Testis (tissue), 2 donors: ENCODE measurements around the gene MAP2K4.

ENCODE experiments used
- CTCF ChIP-seq, 3 experiments: fragments of 450-650 bp in 2 of 3; fragments of 200-600 bp in 1 of 3; sonication (generic) in 1 of 3; IDR thresholded peaks; one replicate each; pipeline ENCODE4 v1.5.1; 2016 to 2019; ENCODE audit warnings: antibody characterized with exemption in 3 of 3, mild to moderate bottlenecking in 2 of 3, moderate library complexity in 1 of 3
- POLR2A ChIP-seq: fragments of 450-650 bp; IDR thresholded peaks from one replicate; pipeline ENCODE4 v1.6.1; 2017; ENCODE audit warnings: antibody characterized with exemption, mild to moderate bottlenecking, moderate library complexity

GRCh38 chr17:12128946-12129345 is 108.3 kb downstream of the MAP2K4 start:
- TF ChIP-seq CTCF (IDR thresholded peaks at IDR 0.05) (no peak), POLR2A (no peak)
